PFSK-1 (cell line): ENCODE data around the gene ANAPC13.

ENCODE experiments used
- FOXP2 ChIP-seq: optimal IDR thresholded peaks from 2 replicates; pipeline ENCODE3; 2011; ENCODE audit warnings: borderline replicate concordance, control low read depth, inconsistent platforms; ENCODE audit not compliant: insufficient read depth; ENCODE audit errors: extremely low read length, extremely low read depth
- POLR2AphosphoS5 ChIP-seq: IDR thresholded peaks from 2 replicates; pipeline ENCODE4 v1.6.1; 2012; ENCODE audit warnings: low read depth, mild to moderate bottlenecking, control low read depth, low read length, moderate library complexity
- REST ChIP-seq, 2 experiments: IDR thresholded peaks; 2 replicates each; pipeline versions ENCODE4 v1.6.1 to v1.8.0; 2011 to 2012; ENCODE audit warnings: low read depth in 2 of 2, low read length in 2 of 2, control low read depth in 1 of 2, inconsistent platforms in 1 of 2, mild to moderate bottlenecking in 1 of 2, moderate library complexity in 1 of 2; ENCODE audit not compliant: insufficient read depth in 1 of 2
- SIN3A ChIP-seq: IDR thresholded peaks from 2 replicates; pipeline ENCODE4 v1.6.1; 2012; ENCODE audit warnings: mild to moderate bottlenecking, low read length, moderate library complexity, borderline replicate concordance; ENCODE audit not compliant: insufficient read depth
- TAF1 ChIP-seq: IDR thresholded peaks from 2 replicates; pipeline ENCODE4 v1.6.1; 2012; ENCODE audit warnings: low read length, control low read depth, borderline replicate concordance; ENCODE audit not compliant: insufficient read depth

Gene ANAPC13

GRCh38 chr3:134445095-134445494, 40.7 kb downstream of the ANAPC13 start:
- TF ChIP-seq POLR2AphosphoS5, result no peak
- TF ChIP-seq FOXP2, result no peak
- TF ChIP-seq SIN3A, result no peak
- no peak for TF ChIP-seq REST (IDR thresholded peaks at IDR 0.05; ENCODE audit: insufficient read depth in 1 of 2, low read depth in 2 of 2, low read length in 2 of 2)
- no peak for TF ChIP-seq TAF1

DNA sequence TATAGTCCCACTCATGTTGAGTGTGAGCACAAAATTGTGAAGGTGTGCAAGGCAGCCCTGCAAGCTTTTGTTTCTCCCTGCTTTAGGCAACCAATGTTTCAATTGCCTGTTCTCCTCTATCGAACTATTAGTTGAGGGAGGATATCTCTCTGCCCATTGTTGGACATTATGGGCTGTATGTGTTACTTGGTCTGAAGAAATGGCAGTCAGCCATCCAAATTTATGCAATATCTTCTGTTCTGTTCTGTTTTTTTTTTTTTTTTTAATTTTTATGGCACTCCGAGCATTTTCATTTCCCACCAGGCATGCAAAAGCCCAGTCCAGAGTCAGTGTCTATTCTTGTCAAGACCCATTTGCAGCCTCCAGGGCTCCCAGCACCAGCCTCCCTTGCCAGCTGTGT, 44.0 kb downstream of the ANAPC13 start:
- TF ChIP-seq TAF1, result no peak
- no peak for TF ChIP-seq FOXP2
- TF ChIP-seq SIN3A, result no peak
- TF ChIP-seq REST (IDR thresholded peaks at IDR 0.05; ENCODE audit: insufficient read depth in 1 of 2, low read depth in 2 of 2, low read length in 2 of 2), result no peak
- TF ChIP-seq POLR2AphosphoS5, result no peak

DNA sequence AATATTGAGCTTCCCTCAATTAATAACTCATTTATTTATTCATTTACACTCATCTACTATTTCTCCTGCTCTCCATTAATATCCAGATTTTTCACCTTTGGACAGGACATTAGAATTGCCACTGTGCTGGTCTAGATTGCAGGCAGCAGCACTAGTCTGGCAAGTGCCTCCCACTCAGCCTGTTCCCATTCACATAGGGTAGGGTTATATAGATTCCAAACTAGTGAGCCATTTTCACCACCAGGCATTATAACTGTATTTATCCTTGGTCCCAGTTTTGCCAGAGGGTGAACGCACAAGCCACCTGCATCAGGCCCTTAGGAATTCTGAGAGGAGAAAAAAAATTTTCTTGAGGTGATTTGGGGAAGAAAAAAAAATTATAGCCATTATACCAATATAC, 44.5 kb downstream of the ANAPC13 start:
- TF ChIP-seq REST (IDR thresholded peaks at IDR 0.05; ENCODE audit: insufficient read depth in 1 of 2, low read depth in 2 of 2, low read length in 2 of 2) (no peak), POLR2AphosphoS5 (no peak), TAF1 (no peak), FOXP2 (no peak), SIN3A (no peak)

GRCh38 chr3:134437211-134437752, 48.5 kb downstream of the ANAPC13 start:
- no peak for TF ChIP-seq SIN3A
- no peak for TF ChIP-seq POLR2AphosphoS5
- no peak for TF ChIP-seq REST (IDR thresholded peaks at IDR 0.05; ENCODE audit: insufficient read depth in 1 of 2, low read depth in 2 of 2, low read length in 2 of 2)
- TF ChIP-seq FOXP2, result no peak
- TF ChIP-seq TAF1, result no peak

- TF ChIP-seq FOXP2, result no peak
- no peak for TF ChIP-seq TAF1
- TF ChIP-seq REST (IDR thresholded peaks at IDR 0.05; ENCODE audit: insufficient read depth in 1 of 2, low read depth in 2 of 2, low read length in 2 of 2), result no peak
- TF ChIP-seq SIN3A, result no peak
- no peak for TF ChIP-seq POLR2AphosphoS5
Measured at GRCh38 chr3:134432236-134432635, 53.5 kb downstream of the ANAPC13 start.
